ENCODE measurements around the gene SDK1.

DNA sequence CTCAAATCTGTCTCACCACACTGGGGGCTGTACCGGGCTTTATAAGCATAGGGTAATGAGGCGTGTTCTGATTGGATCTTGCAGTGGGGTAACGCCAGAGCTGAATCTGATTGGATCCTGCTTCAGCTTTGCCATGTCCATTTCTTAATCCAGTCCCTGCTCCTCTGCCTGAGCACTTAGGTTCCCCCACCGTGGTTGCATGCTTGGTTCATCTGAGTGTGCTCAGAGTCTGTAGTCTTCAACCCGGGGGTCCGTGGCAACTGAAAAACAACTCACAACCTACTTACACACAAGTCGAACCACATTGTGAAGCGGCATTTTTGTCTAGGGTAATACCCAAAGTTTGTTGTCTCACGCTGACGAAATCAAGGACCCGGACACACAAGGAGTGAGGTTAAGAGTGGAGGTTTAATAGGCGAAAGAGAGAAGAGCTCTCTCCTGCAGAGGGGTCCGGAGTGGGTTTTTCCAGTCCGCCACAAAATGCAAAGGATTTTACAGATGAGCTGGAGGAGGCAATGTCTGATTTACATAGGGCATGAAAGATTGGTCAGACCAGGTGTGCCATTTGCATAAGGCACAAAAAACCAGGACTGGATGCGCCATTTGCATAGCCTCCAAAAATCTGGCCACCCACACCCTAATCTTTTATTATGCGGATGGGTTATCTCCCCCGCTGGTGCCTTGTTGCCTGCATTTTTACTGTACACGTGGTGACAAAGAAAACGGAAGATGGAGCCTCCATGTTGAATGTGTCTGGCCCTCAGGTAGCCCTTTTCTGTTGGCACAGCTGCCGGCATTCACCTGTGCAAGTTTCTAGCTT, 739.3 kb downstream of the SDK1 start:
- TF ChIP-seq EZH2phosphoT487 (IDR thresholded peaks at IDR 0.05; ENCODE audit: unreplicated experiment) (no peak), POLR2AphosphoS5 (IDR thresholded peaks at IDR 0.05; ENCODE audit: low read depth) (peak; percentile 35; the same call in 1 of the 2 replicates), ZNF331 (CRISPR knock-in tag; IDR thresholded peaks at IDR 0.05; ENCODE audit: low read depth) (no peak)
- TF ChIP-seq, protein P1, sequence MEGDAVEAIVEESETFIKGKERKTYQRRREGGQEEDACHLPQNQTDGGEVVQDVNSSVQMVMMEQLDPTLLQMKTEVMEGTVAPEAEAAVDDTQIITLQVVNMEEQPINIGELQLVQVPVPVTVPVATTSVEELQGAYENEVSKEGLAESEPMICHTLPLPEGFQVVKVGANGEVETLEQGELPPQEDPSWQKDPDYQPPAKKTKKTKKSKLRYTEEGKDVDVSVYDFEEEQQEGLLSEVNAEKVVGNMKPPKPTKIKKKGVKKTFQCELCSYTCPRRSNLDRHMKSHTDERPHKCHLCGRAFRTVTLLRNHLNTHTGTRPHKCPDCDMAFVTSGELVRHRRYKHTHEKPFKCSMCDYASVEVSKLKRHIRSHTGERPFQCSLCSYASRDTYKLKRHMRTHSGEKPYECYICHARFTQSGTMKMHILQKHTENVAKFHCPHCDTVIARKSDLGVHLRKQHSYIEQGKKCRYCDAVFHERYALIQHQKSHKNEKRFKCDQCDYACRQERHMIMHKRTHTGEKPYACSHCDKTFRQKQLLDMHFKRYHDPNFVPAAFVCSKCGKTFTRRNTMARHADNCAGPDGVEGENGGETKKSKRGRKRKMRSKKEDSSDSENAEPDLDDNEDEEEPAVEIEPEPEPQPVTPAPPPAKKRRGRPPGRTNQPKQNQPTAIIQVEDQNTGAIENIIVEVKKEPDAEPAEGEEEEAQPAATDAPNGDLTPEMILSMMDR (conservative IDR thresholded peaks at IDR 0.05; ENCODE audit: low read depth in 2 of 2): no peak

Measured in GM23338 (cell line).